Testis (tissue), 5 donors: ENCODE measurements around the gene TRMT61A. TPM values are rescaled to one million over a fixed set of nuclear protein-coding genes. Genes with fewer than 3 reads are reported as not detected.

ENCODE experiments used
- DNase-seq: peaks from one replicate; pipeline ENCODE4 v3.0.0-alpha.2; 2019
- H3K27ac ChIP-seq, 2 donors: fragments of 200-600 bp; sonication (generic); one replicate each; pipeline ENCODE4 v1.5.1; 2019
- H3K27me3 ChIP-seq: fragments of 200-600 bp; sonication (generic); one replicate; pipeline ENCODE4 v1.5.1; 2019
- H3K36me3 ChIP-seq: fragments of 200-600 bp; sonication (generic); one replicate; pipeline ENCODE4 v1.5.1; 2017; ENCODE audit warnings: low read depth; ENCODE audit errors: missing control alignments
- H3K4me1 ChIP-seq: fragments of 200-600 bp; sonication (generic); one replicate; pipeline ENCODE4 v1.5.1; 2019
- H3K4me3 ChIP-seq, 2 donors: fragments of 200-600 bp; sonication (generic); one replicate each; pipeline ENCODE4 v1.5.1; 2017 to 2019
- H3K9me3 ChIP-seq: fragments of 200-600 bp; sonication (generic); one replicate; pipeline ENCODE4 v1.5.1; 2017
- POLR2A ChIP-seq: fragments of 450-650 bp; IDR thresholded peaks from one replicate; pipeline ENCODE4 v1.6.1; 2017; ENCODE audit warnings: antibody characterized with exemption, mild to moderate bottlenecking, moderate library complexity
- WGBS, 2 donors: methylation state at CpG; one replicate each; pipeline ENCODE4 v1.1.5; 2018; 5-methylcytosine and 5-hydroxymethylcytosine counted together
- intact Hi-C: fragments of 100-400 bp; cut with DNase I; formaldehyde crosslinking; loops from one replicate; pipeline ENCODE4 v1.15.1; 2023; ENCODE audit warnings: low total_unique reads
- long read RNA-seq, 2 donors: transcript quantifications; one replicate each; lab custom pipeline, GENCODE V29; 2026
- polyA plus RNA-seq: library from polyadenylated mRNA; stranded (reverse); fragments of 350-450 nt; fragmentation: Illumina TruSeq; extraction: RNeasy Lipid Tissue Mini Kit (QIAGEN cat#74804); gene quantifications from one replicate; pipeline ENCODE4 v1.2.3, GENCODE V29; 2014; ENCODE audit warnings: low read depth, low replicate concordance; ENCODE audit not compliant: insufficient read depth
- total RNA-seq, 2 donors: library from RNA; depleted of rRNA; stranded (reverse); fragments of >200 nt; gene quantifications; one replicate each; pipeline ENCODE4 v1.2.3, GENCODE V29; 2016
- TF ChIP-seq, protein P1 (sequence below), 3 experiments: fragments of 450-650 bp in 2 of 3; fragments of 200-600 bp in 1 of 3; sonication (generic) in 1 of 3; IDR thresholded peaks; one replicate each; pipeline ENCODE4 v1.5.1; 2016 to 2019; ENCODE audit warnings: antibody characterized with exemption in 3 of 3, mild to moderate bottlenecking in 2 of 3, moderate library complexity in 1 of 3

TRMT61A gene
- total RNA-seq (10 to 100 TPM; 19.1 to 29.8 TPM), polyA plus RNA-seq (12.1 TPM)
- long read RNA-seq, donor 1, transcript TRMT61A-202 (4 exons, 3,229 nt): major isoform, 5 of 5 reads
- long read RNA-seq, donor 1, partial matches to known transcripts: 0 of 5 reads
- long read RNA-seq, donor 1, other reads (novel, unspliced or antisense): 0 of 5 reads
- long read RNA-seq, donor 2, partial matches to known transcripts: 0 of 4 reads
- long read RNA-seq, donor 2, other reads (novel, unspliced or antisense): 0 of 4 reads

DNA sequence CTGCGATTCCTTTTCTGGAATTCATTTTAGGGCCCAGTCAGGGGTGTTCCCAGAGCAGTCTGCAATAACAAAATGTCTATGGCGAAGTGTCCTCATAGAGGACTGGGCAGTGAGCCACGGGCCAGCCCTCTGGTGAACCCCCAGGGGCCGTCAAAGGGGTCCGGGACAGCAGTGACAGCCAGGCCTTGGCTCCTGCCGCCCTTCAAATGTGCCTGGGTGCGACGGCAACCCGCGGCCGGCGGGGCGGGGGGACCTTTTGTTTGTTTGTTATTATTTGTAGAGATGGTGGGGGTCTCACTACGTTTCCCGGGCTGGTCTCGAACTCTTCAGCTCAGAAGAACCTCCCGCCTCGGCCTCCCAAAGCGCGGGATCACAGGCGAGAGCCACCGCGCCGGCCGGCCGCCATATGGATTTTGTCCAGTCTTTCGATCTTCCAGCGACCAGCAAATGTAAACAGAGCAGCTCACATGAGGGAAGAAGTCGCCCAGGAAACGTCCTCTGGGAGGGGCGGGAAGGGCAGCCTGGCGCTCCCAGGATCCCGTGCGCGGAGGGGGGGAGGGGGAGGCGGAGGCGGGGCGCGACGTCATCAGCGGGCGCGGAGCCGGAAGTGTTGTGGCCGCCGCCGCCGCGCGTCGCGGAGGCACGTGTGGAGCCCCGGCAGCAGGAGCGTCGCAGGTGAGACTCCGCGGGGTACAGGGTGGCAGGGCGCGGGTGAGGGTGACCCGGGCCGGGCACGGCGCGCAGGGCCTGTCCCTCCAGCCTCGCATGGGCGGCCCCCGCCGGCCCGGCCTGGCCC is at the start of gene TRMT61A:
Gene TRMT61A (plus strand): TSS at position 610 of the 796 bp plus-strand sequence. CDS start 783 bp downstream, outside the sequence.
- Histone ChIP-seq H3K4me3 (peak within 1 kb of the TSS; percentile 80 to 88), H3K27ac (peak within 1 kb of the TSS; percentile 71 to 97), H3K36me3 (no peaks in the 10 kb centered on the region), H3K9me3 (no peaks in the 10 kb centered on the region), H3K27me3 (no peaks in the 10 kb centered on the region), H3K4me1 (peaks cover 59% of the 10 kb centered on the region)
- TF ChIP-seq, protein P1, sequence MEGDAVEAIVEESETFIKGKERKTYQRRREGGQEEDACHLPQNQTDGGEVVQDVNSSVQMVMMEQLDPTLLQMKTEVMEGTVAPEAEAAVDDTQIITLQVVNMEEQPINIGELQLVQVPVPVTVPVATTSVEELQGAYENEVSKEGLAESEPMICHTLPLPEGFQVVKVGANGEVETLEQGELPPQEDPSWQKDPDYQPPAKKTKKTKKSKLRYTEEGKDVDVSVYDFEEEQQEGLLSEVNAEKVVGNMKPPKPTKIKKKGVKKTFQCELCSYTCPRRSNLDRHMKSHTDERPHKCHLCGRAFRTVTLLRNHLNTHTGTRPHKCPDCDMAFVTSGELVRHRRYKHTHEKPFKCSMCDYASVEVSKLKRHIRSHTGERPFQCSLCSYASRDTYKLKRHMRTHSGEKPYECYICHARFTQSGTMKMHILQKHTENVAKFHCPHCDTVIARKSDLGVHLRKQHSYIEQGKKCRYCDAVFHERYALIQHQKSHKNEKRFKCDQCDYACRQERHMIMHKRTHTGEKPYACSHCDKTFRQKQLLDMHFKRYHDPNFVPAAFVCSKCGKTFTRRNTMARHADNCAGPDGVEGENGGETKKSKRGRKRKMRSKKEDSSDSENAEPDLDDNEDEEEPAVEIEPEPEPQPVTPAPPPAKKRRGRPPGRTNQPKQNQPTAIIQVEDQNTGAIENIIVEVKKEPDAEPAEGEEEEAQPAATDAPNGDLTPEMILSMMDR (IDR thresholded peaks at IDR 0.05): no peak
- no peak for TF ChIP-seq POLR2A
- 0 to 1% methylated on average over 10 to 56 of the region's 70 CpGs for WGBS, 2 donors
- intact Hi-C loops: no loop called here
- peak; percentile 92 for DNase-seq

DNA sequence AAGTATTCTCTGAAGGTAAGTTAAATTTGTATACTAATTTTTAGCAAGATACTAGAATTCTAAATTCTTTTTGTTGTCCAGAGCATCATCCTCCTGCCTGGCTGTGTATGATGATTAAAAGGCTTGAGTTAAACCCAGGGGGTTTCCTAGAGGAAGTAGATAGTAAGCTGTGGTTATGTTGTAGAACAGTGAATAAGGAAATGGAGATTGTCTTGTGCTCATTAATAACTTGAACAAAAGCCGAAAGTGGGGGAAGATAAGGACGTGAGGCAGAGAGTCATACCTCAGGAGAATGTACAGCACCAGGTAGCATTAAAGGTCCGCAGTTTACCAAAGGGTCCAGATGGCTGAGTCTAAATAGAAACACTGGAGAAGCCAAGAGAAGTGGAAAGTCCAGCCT is 48.4 kb upstream of the TRMT61A start:
- H3K27ac ChIP-seq: no peak overlapping the region
- H3K9me3 ChIP-seq: no peaks in the 10 kb centered on the region
- H3K4me3 ChIP-seq: no peak overlapping the region
- TF ChIP-seq POLR2A: no peak
- H3K27me3 ChIP-seq: no peaks in the 10 kb centered on the region
- no peaks in the 10 kb centered on the region for H3K36me3 ChIP-seq
- WGBS, 2 donors: 80 to 82% methylated on average over 3 of the region's 3 CpGs
- peaks cover 4% of the 10 kb centered on the region for H3K4me1 ChIP-seq
- DNase-seq: no peak
- intact Hi-C loops: no loop called here

DNA sequence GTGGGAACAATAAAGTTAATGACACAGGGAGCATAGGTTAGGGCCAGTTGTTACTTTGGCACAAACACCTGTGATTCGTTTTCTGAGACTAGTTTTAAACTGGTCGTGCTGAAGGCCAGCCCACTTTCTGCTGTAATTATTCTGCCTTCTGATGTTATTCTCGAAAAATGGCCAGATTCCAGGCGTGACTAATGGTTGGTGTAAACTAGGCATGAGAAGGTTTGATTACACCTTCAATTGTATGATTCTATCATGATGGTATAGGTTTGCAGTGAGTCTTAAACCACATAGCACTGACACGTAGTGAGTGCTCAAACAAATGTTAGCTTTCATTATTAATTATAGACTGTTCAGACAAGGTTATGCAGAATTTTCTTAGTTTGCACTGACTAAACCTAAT is 45.4 kb upstream of the TRMT61A start:
- peaks cover 6% of the 10 kb centered on the region for H3K4me1 ChIP-seq
- H3K27me3 ChIP-seq: no peaks in the 10 kb centered on the region
- no peaks in the 10 kb centered on the region for H3K36me3 ChIP-seq
- no peak for DNase-seq
- H3K27ac ChIP-seq: no peak overlapping the region
- intact Hi-C loops: no loop called here
- TF ChIP-seq, protein P1 (IDR thresholded peaks at IDR 0.05): no peak
- TF ChIP-seq POLR2A: no peak
- H3K9me3 ChIP-seq: no peaks in the 10 kb centered on the region
- WGBS, 2 donors: 62 to 65% methylated on average over 5 of the region's 5 CpGs
- no peak overlapping the region for H3K4me3 ChIP-seq

DNA sequence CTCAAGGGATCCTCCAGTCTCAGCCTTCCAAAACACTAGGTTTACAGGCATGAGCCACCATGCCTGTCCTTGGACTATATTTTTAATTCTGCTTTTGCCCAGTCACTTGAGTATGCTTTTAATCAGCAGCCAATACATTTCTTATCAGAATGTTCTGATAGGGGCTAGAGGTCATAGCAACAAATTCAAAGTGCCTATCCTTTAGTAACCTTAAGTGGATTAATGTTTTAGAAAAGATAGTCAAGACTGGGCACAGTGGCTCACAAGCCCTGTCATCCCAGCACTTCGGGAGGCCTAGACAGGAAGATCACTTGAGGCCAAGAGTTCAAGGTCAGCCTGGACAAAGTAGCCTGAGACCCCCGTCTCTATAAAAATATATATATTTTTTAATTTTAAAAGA is 43.5 kb upstream of the TRMT61A start:
- intact Hi-C loops: no loop called here
- no peak for DNase-seq
- no peaks in the 10 kb centered on the region for H3K9me3 ChIP-seq
- H3K4me3 ChIP-seq: no peak overlapping the region
- H3K27ac ChIP-seq: peak overlapping the region in 1 of 2 donors; percentile 63
- no peaks in the 10 kb centered on the region for H3K36me3 ChIP-seq
- no peaks in the 10 kb centered on the region for H3K27me3 ChIP-seq
- peaks cover 18% of the 10 kb centered on the region for H3K4me1 ChIP-seq
- no peak for TF ChIP-seq POLR2A
- TF ChIP-seq, protein P1 (IDR thresholded peaks at IDR 0.05): no peak
- WGBS, 2 donors: 50 to 62% methylated on average over 2 of the region's 2 CpGs

DNA sequence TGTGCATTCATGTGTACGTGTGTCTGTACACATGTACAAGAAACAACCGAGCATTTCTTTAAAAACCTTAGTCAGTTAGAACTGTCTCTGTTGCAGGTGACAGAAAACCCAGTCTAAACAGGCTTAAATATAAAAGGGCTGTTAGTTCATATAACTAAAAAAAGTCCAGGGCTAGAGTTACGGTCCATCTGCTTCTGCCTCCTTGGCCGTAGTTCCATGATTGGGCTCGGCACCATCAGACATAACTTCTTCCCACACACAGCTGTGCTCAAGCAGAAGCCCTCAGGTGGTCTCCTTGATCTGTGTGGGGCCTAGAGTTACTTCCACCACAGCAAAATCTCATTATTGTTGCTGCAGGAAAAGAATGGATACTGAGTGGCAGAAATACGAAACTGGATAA is 40.9 kb upstream of the TRMT61A start:
- 52 to 59% methylated on average over 6 of the region's 6 CpGs for WGBS, 2 donors
- no peak for DNase-seq
- TF ChIP-seq, protein P1 (IDR thresholded peaks at IDR 0.05): no peak
- TF ChIP-seq POLR2A: no peak

More for the DNA sequence above, 40.9 kb upstream of the TRMT61A start:
- Histone ChIP-seq H3K4me1 (peaks cover 28% of the 10 kb centered on the region), H3K36me3 (no peaks in the 10 kb centered on the region), H3K4me3 (no peak overlapping the region), H3K27ac (peak overlapping the region in 1 of 2 donors; percentile 64), H3K27me3 (no peaks in the 10 kb centered on the region), H3K9me3 (no peaks in the 10 kb centered on the region)
- intact Hi-C loops: no loop called here
